K562 (cell line): ENCODE measurements around the gene ASIC3. TPM values are rescaled to one million over a fixed set of nuclear protein-coding genes. Genes with fewer than 3 reads are reported as not detected.

Source experiments
- CBFA2T2 ChIP-seq: fragments of 450-650 bp; conservative IDR thresholded peaks from 2 replicates; pipeline ENCODE4 v1.6.1; 2017; ENCODE audit warnings: mild to moderate bottlenecking
- CBFB ChIP-seq: sonication (generic); formaldehyde crosslinking; IDR thresholded peaks from 2 replicates; pipeline ENCODE4 v1.4.0; 2020; ENCODE audit warnings: mild to moderate bottlenecking, missing genetic modification reagents
- CREB5 ChIP-seq: fragments of 250-450 bp; sonication (Bioruptor Pico); IDR thresholded peaks from 2 replicates; pipeline ENCODE4 v1.5.0; 2020; ENCODE audit warnings: mild to moderate bottlenecking
- GATA2 ChIP-seq: sonication (generic); formaldehyde crosslinking; IDR thresholded peaks from 2 replicates; pipeline ENCODE4 v1.4.0; 2020; ENCODE audit warnings: mild to moderate bottlenecking, missing genetic modification reagents
- HDAC6 ChIP-seq: IDR thresholded peaks from 2 replicates; pipeline ENCODE4 v1.6.1; 2012; ENCODE audit warnings: low read depth, mild to moderate bottlenecking, control low read depth, inconsistent platforms, low read length, moderate library complexity
- HMBOX1 ChIP-seq: sonication (generic); IDR thresholded peaks from 2 replicates; pipeline ENCODE4 v1.6.1; 2016
- HNRNPK ChIP-seq: fragments of 200-400 bp; formaldehyde crosslinking; IDR thresholded peaks from one replicate; pipeline ENCODE4 v1.6.1; 2018; ENCODE audit warnings: mild to moderate bottlenecking, low read depth, low read length; ENCODE audit not compliant: poor library complexity, severe bottlenecking
- MLX ChIP-seq, 2 experiments: fragments of 450-650 bp in 1 of 2; sonication (generic) in 1 of 2; formaldehyde crosslinking; conservative IDR thresholded peaks; 2 replicates each; pipeline versions ENCODE4 v1.4.0 to v1.8.1; 2020 to 2022; ENCODE audit warnings: mild to moderate bottlenecking in 1 of 2, missing genetic modification reagents in 1 of 2
- MYNN ChIP-seq, 2 experiments: sonication (generic); formaldehyde crosslinking in 1 of 2; IDR thresholded peaks; 2 replicates each; pipeline versions ENCODE4 v1.5.0 to v1.6.1; 2016 to 2020; ENCODE audit warnings: antibody characterized with exemption in 1 of 2, missing genetic modification reagents in 1 of 2
- NELFE ChIP-seq: IDR thresholded peaks from 2 replicates; pipeline ENCODE4 v1.6.1; 2011; ENCODE audit warnings: mild to moderate bottlenecking; ENCODE audit not compliant: insufficient read depth, insufficient read length
- NR4A1 ChIP-seq, 2 experiments: fragments of 250-450 bp in 1 of 2; fragments of 450-650 bp in 1 of 2; sonication (Bioruptor Pico) in 1 of 2; IDR thresholded peaks; 2 replicates each; pipeline versions ENCODE4 v1.4.0 to v1.6.1; 2016 to 2020; ENCODE audit warnings: mild to moderate bottlenecking in 2 of 2, missing compliant biosample characterization in 1 of 2, missing genetic modification characterization in 1 of 2, moderate library complexity in 1 of 2
- POLR2G ChIP-seq: fragments of 200-400 bp; formaldehyde crosslinking; IDR thresholded peaks from 2 replicates; pipeline ENCODE4 v1.6.1; 2017; ENCODE audit warnings: low read depth, mild to moderate bottlenecking, antibody characterized with exemption, low read length, moderate library complexity
- SIN3B ChIP-seq: fragments of 450-650 bp; IDR thresholded peaks from 2 replicates; pipeline ENCODE4 v1.6.1; 2017; ENCODE audit warnings: low read depth, mild to moderate bottlenecking, moderate library complexity
- SMARCC2 ChIP-seq: fragments of 450-650 bp; IDR thresholded peaks from 2 replicates; pipeline ENCODE4 v1.6.1; 2017; ENCODE audit warnings: antibody characterized with exemption, moderate library complexity, mild to moderate bottlenecking, low read depth
- ZEB2 ChIP-seq: fragments of 450-650 bp; IDR thresholded peaks from 2 replicates; pipeline ENCODE4 v1.6.1; 2016
- ZHX1 ChIP-seq: fragments of 150-350 bp; conservative IDR thresholded peaks from 2 replicates; pipeline ENCODE4 v1.6.1; 2014; ENCODE audit warnings: low read length
- ZNF584 ChIP-seq: fragments of 200-800 bp; sonication (Bioruptor generic); IDR thresholded peaks from 2 replicates; pipeline ENCODE4 v1.6.1; 2016; ENCODE audit warnings: low read depth, mild to moderate bottlenecking, missing genetic modification characterization, missing compliant biosample characterization
- ZNF764 ChIP-seq: fragments of 250-450 bp; sonication (Bioruptor Pico); IDR thresholded peaks from 2 replicates; pipeline ENCODE4 v1.4.0; 2020; ENCODE audit warnings: low read depth, mild to moderate bottlenecking, moderate library complexity
- polyA plus RNA-seq, 8 experiments: library from polyadenylated mRNA; depleted of rRNA in 4 of 8; stranded (reverse) in 5 of 8; unstranded in 3 of 8; fragments of >200 nt; fragmentation: Nextera tagmentation in 2 of 8; fragmentation: Illumina TruSeq in 1 of 8; extraction: Ambion mirVana in 2 of 8; extraction: Trizol in 1 of 8; gene quantifications; 2 replicates each; pipeline versions ENCODE4 v1.2.1 to v1.2.3, GENCODE V29; 2011 to 2014; ENCODE audit warnings: inconsistent platforms in 1 of 8, missing spikeins in 1 of 8
- total RNA-seq, 7 experiments: library from RNA; depleted of rRNA in 6 of 7; stranded (reverse); fragments of >200 nt in 6 of 7; fragmentation: Illumina TruSeq in 2 of 7; extraction: Trizol in 2 of 7; gene quantifications; 2 replicates each; pipeline versions ENCODE4 v1.2.1 to v1.2.3, GENCODE V29; 2011 to 2021; ENCODE audit warnings: low replicate concordance in 1 of 7

ASIC3 gene
- total and polyA plus RNA-seq, 9 of the 15 experiments (the other 6 are each of a cell fraction or from before 2014, with no cell fraction given), result 0.11 to 5.0 (median 0.87) TPM

GRCh38 chr7:151038951-151039849, 9.1 kb upstream of the ASIC3 start (continued):
- 0 out of 2 replicates have a peak, but pooled peaks have one; percentile 17 for TF ChIP-seq GATA2 (CRISPR knock-in tag)
- peak; percentile 91 for TF ChIP-seq MYNN (IDR thresholded peaks at IDR 0.05)
- no peak for TF ChIP-seq MYNN (CRISPR knock-in tag; IDR thresholded peaks at IDR 0.05)
- peak; percentile 55; the same call in 1 of the 2 replicates for TF ChIP-seq ZNF584 (CRISPR knock-in tag)
- TF ChIP-seq CBFB (CRISPR knock-in tag), result no peak
- TF ChIP-seq HDAC6, result no peak
- no peak; the same call in 1 of the 2 replicates for TF ChIP-seq NR4A1 (CRISPR knock-in tag; IDR thresholded peaks at IDR 0.05)
- TF ChIP-seq NR4A1 (tag; IDR thresholded peaks at IDR 0.05), result 0 out of 2 replicates have a peak, but pooled peaks have one; percentile 38
- peak; percentile 72 for TF ChIP-seq POLR2G
- TF ChIP-seq ZNF764 (CRISPR knock-in tag), result no peak
- no peak for TF ChIP-seq CREB5 (CRISPR knock-in tag)
- no peak for TF ChIP-seq MLX (CRISPR knock-in tag; conservative IDR thresholded peaks at IDR 0.05)
- TF ChIP-seq CBFA2T2, result peak; percentile 90
- TF ChIP-seq SMARCC2, result peak; percentile 100
- TF ChIP-seq HMBOX1, result peak; percentile 87; the same call in 1 of the 2 replicates
- TF ChIP-seq NELFE, result no peak
- no peak for TF ChIP-seq HNRNPK
- peak; percentile 88 for TF ChIP-seq ZEB2
- no peak for TF ChIP-seq ZHX1
- TF ChIP-seq SIN3B, result no peak
